BJ (cell line): ENCODE data around the gene C3orf20. TPM values are rescaled to one million over a fixed set of nuclear protein-coding genes. Genes with fewer than 3 reads are reported as not detected.
A peak's percentile ranks its signal among the peaks of the same experiment; 100 is the strongest.

ENCODE experiments used
- CTCF ChIA-PET: fragments of 350-600 bp; formaldehyde crosslinking; extraction: SDS; loops from one replicate; lab custom pipeline; 2021; ENCODE audit warnings: antibody characterized with exemption, inconsistent platforms; lab: Yijun Ruan, JAX
- POLR2A ChIA-PET: fragments of 300-600 bp; sonication (Branson Sonifier 250); formaldehyde crosslinking; extraction: SDS; loops from one replicate; lab custom pipeline; 2021; ENCODE audit warnings: antibody characterized with exemption; lab: Charles Lee
- DNase-seq: peaks from one replicate; pipeline ENCODE4 v3.0.0-alpha.2; 2011; ENCODE audit warnings: low read depth
- H3K27me3 ChIP-seq: 2 replicates; pipeline ENCODE4 v1.6.0; 2011; ENCODE audit warnings: low read length; ENCODE audit not compliant: control insufficient read depth, insufficient read depth
- H3K36me3 ChIP-seq: 2 replicates; pipeline ENCODE4 v1.5.1; 2011; ENCODE audit warnings: low read length; ENCODE audit not compliant: control insufficient read depth, insufficient read depth
- H3K4me3 ChIP-seq: 2 replicates; pipeline ENCODE4 v1.5.1; 2011; ENCODE audit warnings: low read depth, mild to moderate bottlenecking, control low read depth, low read length
- CTCF ChIP-seq: IDR thresholded peaks from 2 replicates; pipeline ENCODE4 v1.5.1; 2011; ENCODE audit warnings: low read depth, mild to moderate bottlenecking, control low read depth, inconsistent platforms, low read length, moderate library complexity; ENCODE audit not compliant: insufficient read depth
- polyA plus RNA-seq: library from polyadenylated mRNA; depleted of rRNA; stranded (reverse); fragments of >200 nt; gene quantifications from 2 replicates; pipeline ENCODE4 v1.2.3, GENCODE V29; 2011

The C3orf20 gene
- polyA plus RNA-seq, 1 experiment: not detected

- DNase-seq: no peak
- ChIA-PET POLR2A (no interaction called here), CTCF (interaction anchor here (1.0 kb wide), 1 partner anchor 14 kb away, joined by 3 read pairs; no protein-coding TSS in a partner anchor)
- no peak overlapping the region for H3K4me3 ChIP-seq
- no peaks in the 10 kb centered on the region for H3K27me3 ChIP-seq
- peak; percentile 75 for TF ChIP-seq CTCF
- H3K36me3 ChIP-seq: no peaks in the 10 kb centered on the region
Measured at GRCh38 chr3:14633819-14634424, 41.0 kb upstream of the C3orf20 start.

- no peak for DNase-seq
Measured at GRCh38 chr3:14634763-14635400, 40.1 kb upstream of the C3orf20 start.

GRCh38 chr3:14636496-14637087 lies 38.3 kb upstream of the C3orf20 start:
- ChIA-PET CTCF (interaction anchor here (0.8 to 1.5 kb wide), 2 partner anchors 285 to 433 kb away, joined by 3 to 6 read pairs; no protein-coding TSS in a partner anchor), POLR2A (no interaction called here)

More at GRCh38 chr3:14634763-14635400, 40.1 kb upstream of the C3orf20 start:
- ChIA-PET POLR2A (no interaction called here), CTCF (interaction anchor here (1.0 to 1.5 kb wide), 2 partner anchors 13 to 287 kb away, joined by 3 to 6 read pairs; no protein-coding TSS in a partner anchor)
- Histone ChIP-seq H3K36me3 (no peaks in the 10 kb centered on the region), H3K4me3 (no peak overlapping the region), H3K27me3 (no peaks in the 10 kb centered on the region)
- TF ChIP-seq CTCF: no peak

GRCh38 chr3:14640157-14640562 lies 34.8 kb upstream of the C3orf20 start:
- POLR2A ChIA-PET: no interaction called here
- H3K36me3 ChIP-seq: no peaks in the 10 kb centered on the region

More at GRCh38 chr3:14636496-14637087, 38.3 kb upstream of the C3orf20 start:
- DNase-seq: no peak
- Histone ChIP-seq H3K36me3 (no peaks in the 10 kb centered on the region), H3K27me3 (0 out of 2 replicates have a peak, but pooled peaks cover 1% of the 10 kb centered on the region), H3K4me3 (no peak overlapping the region)
- TF ChIP-seq CTCF: no peak

More at GRCh38 chr3:14640157-14640562, 34.8 kb upstream of the C3orf20 start:
- peaks cover 8% of the 10 kb centered on the region for H3K27me3 ChIP-seq
- TF ChIP-seq CTCF: no peak
- H3K4me3 ChIP-seq: no peak overlapping the region
- no peak for DNase-seq
- CTCF ChIA-PET: no interaction called here
